ENCODE measurements around the gene SV2B. TPM values are rescaled to one million over a fixed set of nuclear protein-coding genes. Genes with fewer than 3 reads are reported as not detected.
A peak's percentile ranks its signal among the peaks of the same experiment; 100 is the strongest.

The SV2B gene
- total and polyA plus RNA-seq, 9 of the 15 experiments (the other 6 are each of a cell fraction or from before 2014, with no cell fraction given): 0.01 to 0.25 (median 0.11) TPM

DNA sequence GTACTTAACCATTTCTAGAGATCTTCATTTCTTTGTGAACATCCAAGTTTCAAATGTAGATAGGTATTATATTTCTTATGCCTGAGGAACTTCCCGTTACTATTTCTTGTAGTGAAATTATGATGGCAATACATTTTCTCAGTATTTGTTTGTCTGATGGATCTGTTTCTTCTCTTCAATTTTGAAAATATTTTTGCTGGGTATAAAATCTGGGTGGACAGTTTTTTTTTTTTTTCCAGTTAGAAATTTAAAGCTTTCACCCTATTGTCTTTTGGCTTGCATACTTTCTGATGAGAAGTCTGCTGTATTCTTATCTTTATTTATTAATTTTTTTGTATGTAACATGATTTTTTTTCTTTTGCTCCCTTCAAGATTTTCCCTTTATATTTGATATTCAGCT is 175.8 kb downstream of the SV2B start:
- Histone ChIP-seq H3K36me3 (ENCODE audit: control insufficient read depth, insufficient read depth, low read length) (no peaks in the 10 kb centered on the region), H3K4me3 (no peak overlapping the region), H2AFZ (ENCODE audit: low read depth, low read length) (no peak overlapping the region), H3K27ac (ENCODE audit: extremely low read depth, low read depth, low read length) (no peak overlapping the region), H3K27me3 (ENCODE audit: control insufficient read depth in 2 of 2, insufficient read depth in 2 of 2, low read length in 2 of 2) (peaks cover 0 to 2% of the 10 kb centered on the region in 2 experiments; a peak in 1 of 5 replicates), H3K9me3 (replicated peaks; ENCODE audit: control insufficient read depth, insufficient read depth, low read depth, low read length) (no peaks in the 10 kb centered on the region), H3K9me1 (ENCODE audit: control insufficient read depth, insufficient read depth, low read length) (no peaks in the 10 kb centered on the region), H3K79me2 (ENCODE audit: control insufficient read depth, insufficient read depth, low read length) (no peaks in the 10 kb centered on the region), H3K4me1 (replicated peaks in 1 of 2; ENCODE audit: control insufficient read depth in 2 of 2, insufficient read depth in 2 of 2, low read length in 2 of 2) (no peaks in the 10 kb centered on the region), H3K4me2 (ENCODE audit: insufficient read depth, low read length) (no peak overlapping the region), H4K20me1 (replicated peaks; ENCODE audit: control insufficient read depth, insufficient read depth, low read length) (no peaks in the 10 kb centered on the region), H3K9ac (ENCODE audit: insufficient read depth in 1 of 2, low read depth in 2 of 2, low read length in 2 of 2) (no peak overlapping the region)
- no TSS peak for BruUV-seq (replicated peaks)
- POLR2A ChIA-PET: no interaction called here
- in situ Hi-C loops (cut with MboI) (no loop called here), intact Hi-C loops (cut with micrococcal nuclease) (no loop called here)
- peak; percentile 60; the same call in 1 of the 2 replicates for TF ChIP-seq ZFP1 (CRISPR knock-in tag; IDR thresholded peaks at IDR 0.05)
- TF ChIP-seq CREB1 (IDR thresholded peaks at IDR 0.05): no peak
- no peak for TF ChIP-seq CREB1 (CRISPR knock-in tag; IDR thresholded peaks at IDR 0.05)
- peak; percentile 51 for TF ChIP-seq ZNF384 (IDR thresholded peaks at IDR 0.05; ENCODE audit: low read depth, low read length)
- TF ChIP-seq ZNF280A (IDR thresholded peaks at IDR 0.05; ENCODE audit: low read depth, partially characterized antibody): peak; percentile 22
- TF ChIP-seq CBX3 (IDR thresholded peaks at IDR 0.05; ENCODE audit: borderline replicate concordance in 1 of 2, low read length in 2 of 2): peak in 1 of 2 experiments; percentile 50; a peak in 1 of 3 replicates
- no peak for TF ChIP-seq ZC3H11A (IDR thresholded peaks at IDR 0.05; ENCODE audit: low read depth, low read length)
- TF ChIP-seq MYBL2 (IDR thresholded peaks at IDR 0.05; ENCODE audit: low read depth): no peak
- TF ChIP-seq MYBL2 (CRISPR knock-in tag; IDR thresholded peaks at IDR 0.05; ENCODE audit: borderline replicate concordance): no peak
- no peak for TF ChIP-seq TRIM24 (IDR thresholded peaks at IDR 0.05)
- CTCF ChIA-PET (ENCODE audit: low intra/inter-chr PET ratio): no interaction called here
- DNase-seq (ENCODE audit: extremely low read depth in 1 of 4, low spot score in 3 of 4): no peak
- 0% methylated on average over 1 of the region's 1 CpG for WGBS (ENCODE audit: insufficient coverage, low coverage, missing lambda C conversion rate)
- ATAC-seq: no peak
- no peak for FAIRE-seq

All from K562 (cell line).